Effector memory CD4-positive, alpha-beta T cell (primary cell): Measurements from ENCODE around the gene PRSS50.
"Not testable (repeated sequence)": the region's sequence is repeated elsewhere in the genome, so short reads cannot be mapped to it uniquely, and the experiment has no call there.

Source experiments
- DNase-seq, 3 donors: peaks; one replicate each; pipeline ENCODE4 v3.0.0-alpha.2; 2020
- H3K27ac ChIP-seq: 2 replicates; pipeline ENCODE4 v1.7.0; 2013; ENCODE audit warnings: mild to moderate bottlenecking, low read length, moderate library complexity; ENCODE audit not compliant: insufficient read depth, poor library complexity, severe bottlenecking
- H3K27me3 ChIP-seq: replicated peaks from 2 replicates; pipeline ENCODE4 v1.7.0; 2013; ENCODE audit warnings: mild to moderate bottlenecking, low read length; ENCODE audit not compliant: insufficient read depth, control insufficient read depth, poor library complexity, severe bottlenecking
- H3K36me3 ChIP-seq: 2 replicates; pipeline ENCODE4 v1.7.0; 2013; ENCODE audit warnings: mild to moderate bottlenecking, low read length, moderate library complexity; ENCODE audit not compliant: control insufficient read depth, insufficient read depth
- H3K4me1 ChIP-seq: 2 replicates; pipeline ENCODE4 v1.7.0; 2013; ENCODE audit warnings: low read length, mild to moderate bottlenecking; ENCODE audit not compliant: control insufficient read depth, insufficient read depth, poor library complexity, severe bottlenecking
- H3K4me3 ChIP-seq: 2 replicates; pipeline ENCODE4 v1.7.0; 2013; ENCODE audit warnings: low read length, low read depth, mild to moderate bottlenecking; ENCODE audit not compliant: insufficient read depth, poor library complexity, severe bottlenecking
- H3K9me3 ChIP-seq: 2 replicates; pipeline ENCODE4 v1.7.0; 2013; ENCODE audit warnings: mild to moderate bottlenecking, low read length, moderate library complexity; ENCODE audit not compliant: control insufficient read depth
- total RNA-seq, 3 donors: gene quantifications; one replicate each; lab custom pipeline; 2026; lab: John Stamatoyannopoulos, UW

Gene PRSS50
- total RNA-seq = 0 reads per million in 3 donors

- Histone ChIP-seq H3K27ac (no peak within 1 kb of the TSS), H3K27me3 (no peaks in the 10 kb centered on the region), H3K36me3 (no peaks in the 10 kb centered on the region), H3K4me1 (no peaks in the 10 kb centered on the region), H3K4me3 (no peak within 1 kb of the TSS), H3K9me3 (no peaks in the 10 kb centered on the region)
- DNase-seq = no peak
These were observed at the start of gene PRSS50 for GRCh38 chr3:46717447-46718231. PRSS50 (minus strand) TSS chr3:46717869; CDS start chr3:46717824, 45 bp downstream.

- no peaks in the 10 kb centered on the region for H3K4me1 ChIP-seq
- H3K4me3 ChIP-seq = no peak overlapping the region
- H3K36me3 ChIP-seq = no peaks in the 10 kb centered on the region
- no peaks in the 10 kb centered on the region for H3K27me3 ChIP-seq
- DNase-seq = no peak
- H3K27ac ChIP-seq = no peak overlapping the region
- H3K9me3 ChIP-seq = no peaks in the 10 kb centered on the region
These were observed 46.5 kb upstream of the PRSS50 start for GRCh38 chr3:46764206-46764605.

- no peak for DNase-seq
- H3K36me3 ChIP-seq = no peaks in the 10 kb centered on the region
- no peak overlapping the region for H3K27ac ChIP-seq
- no peaks in the 10 kb centered on the region for H3K9me3 ChIP-seq
- H3K4me1 ChIP-seq = no peaks in the 10 kb centered on the region
- H3K4me3 ChIP-seq = no peak overlapping the region
- no peaks in the 10 kb centered on the region for H3K27me3 ChIP-seq
These were observed 45.5 kb upstream of the PRSS50 start for GRCh38 chr3:46763178-46763577.

- H3K4me3 ChIP-seq = no peak overlapping the region
- H3K36me3 ChIP-seq = no peaks in the 10 kb centered on the region
- no peak for DNase-seq
- H3K9me3 ChIP-seq = no peaks in the 10 kb centered on the region
- H3K27me3 ChIP-seq = no peaks in the 10 kb centered on the region
- no peak overlapping the region for H3K27ac ChIP-seq
- no peaks in the 10 kb centered on the region for H3K4me1 ChIP-seq
These were observed 41.8 kb upstream of the PRSS50 start for GRCh38 chr3:46759239-46760167.

- Histone ChIP-seq H3K27me3 (no peaks in the 10 kb centered on the region), H3K4me3 (no peak overlapping the region), H3K36me3 (no peaks in the 10 kb centered on the region), H3K9me3 (no peaks in the 10 kb centered on the region), H3K4me1 (no peaks in the 10 kb centered on the region), H3K27ac (no peak overlapping the region)
- no peak for DNase-seq
These were observed 39.0 kb upstream of the PRSS50 start for GRCh38 chr3:46756642-46757041.

- no peaks in the 10 kb centered on the region for H3K4me1 ChIP-seq
- no peak for DNase-seq
- no peaks in the 10 kb centered on the region for H3K9me3 ChIP-seq
- no peak overlapping the region for H3K4me3 ChIP-seq
- H3K36me3 ChIP-seq = no peaks in the 10 kb centered on the region
- no peaks in the 10 kb centered on the region for H3K27me3 ChIP-seq
- no peak overlapping the region for H3K27ac ChIP-seq
These were observed 38.0 kb upstream of the PRSS50 start for GRCh38 chr3:46755646-46756045.

GRCh38 chr3:46753127-46753526, 35.5 kb upstream of the PRSS50 start:
- not testable (repeated sequence) for H3K4me1 ChIP-seq, H3K36me3 ChIP-seq, H3K9me3 ChIP-seq, H3K27ac ChIP-seq, H3K27me3 ChIP-seq, H3K4me3 ChIP-seq, DNase-seq

- no peaks in the 10 kb centered on the region for H3K27me3 ChIP-seq
- no peak overlapping the region for H3K4me3 ChIP-seq
- no peak for DNase-seq
- no peaks in the 10 kb centered on the region for H3K4me1 ChIP-seq
- H3K9me3 ChIP-seq = no peaks in the 10 kb centered on the region
- no peak overlapping the region for H3K27ac ChIP-seq
- no peaks in the 10 kb centered on the region for H3K36me3 ChIP-seq
These were observed 32.9 kb upstream of the PRSS50 start for GRCh38 chr3:46750555-46751038.

GRCh38 chr3:46749129-46749528, 31.5 kb upstream of the PRSS50 start:
- H3K9me3 ChIP-seq = no peaks in the 10 kb centered on the region
- H3K27ac ChIP-seq = no peak overlapping the region
- no peaks in the 10 kb centered on the region for H3K27me3 ChIP-seq
- no peak for DNase-seq
- H3K4me3 ChIP-seq = no peak overlapping the region
- H3K36me3 ChIP-seq = no peaks in the 10 kb centered on the region
- H3K4me1 ChIP-seq = no peaks in the 10 kb centered on the region

GRCh38 chr3:46748170-46748569, 30.5 kb upstream of the PRSS50 start:
- Histone ChIP-seq H3K4me1 (no peaks in the 10 kb centered on the region), H3K27me3 (no peaks in the 10 kb centered on the region), H3K4me3 (no peak overlapping the region), H3K27ac (no peak overlapping the region), H3K9me3 (no peaks in the 10 kb centered on the region), H3K36me3 (no peaks in the 10 kb centered on the region)
- no peak for DNase-seq
